HG02852 (cell line): Measurements from ENCODE around the gene USHBP1.

Experiments
- ATAC-seq: cut with Tn5 transposase; IDR thresholded peaks from one replicate; pipeline ENCODE4 v1.9.1; 2021; ENCODE audit warnings: mild to moderate bottlenecking, moderate library complexity; ENCODE audit not compliant: unreplicated experiment

USHBP1 gene

GRCh38 chr19:17240826-17241399 lies 23.6 kb downstream of the USHBP1 start:
- no peak for ATAC-seq

DNA sequence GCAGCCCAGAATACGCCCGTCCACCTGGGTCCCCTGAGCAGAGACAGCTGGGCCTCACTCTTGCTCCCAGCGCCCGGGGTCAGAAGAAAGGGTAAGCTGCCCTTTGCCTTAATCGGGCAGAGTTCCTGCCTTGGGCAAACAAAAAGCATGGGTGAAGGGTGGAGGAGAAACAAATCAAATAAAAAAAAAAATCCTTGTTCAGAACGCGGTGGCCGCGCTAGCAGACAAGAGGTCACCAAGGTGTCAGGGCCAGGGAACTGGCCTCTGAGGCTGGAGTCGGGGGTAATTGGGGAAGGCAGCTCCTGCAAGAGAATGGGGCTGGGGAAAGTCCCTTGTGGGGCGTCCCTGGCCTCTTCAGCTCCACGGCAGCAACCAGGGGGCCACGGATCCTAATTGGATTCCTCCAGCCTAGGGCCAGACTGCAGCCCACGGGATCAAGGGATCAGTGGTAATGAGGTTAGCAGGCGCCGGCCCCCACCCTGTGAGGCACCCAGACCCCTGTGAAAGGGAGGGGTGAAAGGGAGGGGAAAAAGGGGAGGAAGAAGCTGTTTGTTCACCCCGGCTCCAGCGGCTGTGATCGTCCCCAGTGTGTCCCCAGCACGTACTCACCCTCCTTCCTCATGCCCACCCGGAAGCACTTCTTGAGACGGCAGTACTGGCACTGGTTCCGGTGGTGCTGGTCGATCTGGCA lies 24.3 kb downstream of the USHBP1 start:
- ATAC-seq, result no peak

GRCh38 chr19:17237747-17238706 lies 26.5 kb downstream of the USHBP1 start:
- ATAC-seq, result no peak

DNA sequence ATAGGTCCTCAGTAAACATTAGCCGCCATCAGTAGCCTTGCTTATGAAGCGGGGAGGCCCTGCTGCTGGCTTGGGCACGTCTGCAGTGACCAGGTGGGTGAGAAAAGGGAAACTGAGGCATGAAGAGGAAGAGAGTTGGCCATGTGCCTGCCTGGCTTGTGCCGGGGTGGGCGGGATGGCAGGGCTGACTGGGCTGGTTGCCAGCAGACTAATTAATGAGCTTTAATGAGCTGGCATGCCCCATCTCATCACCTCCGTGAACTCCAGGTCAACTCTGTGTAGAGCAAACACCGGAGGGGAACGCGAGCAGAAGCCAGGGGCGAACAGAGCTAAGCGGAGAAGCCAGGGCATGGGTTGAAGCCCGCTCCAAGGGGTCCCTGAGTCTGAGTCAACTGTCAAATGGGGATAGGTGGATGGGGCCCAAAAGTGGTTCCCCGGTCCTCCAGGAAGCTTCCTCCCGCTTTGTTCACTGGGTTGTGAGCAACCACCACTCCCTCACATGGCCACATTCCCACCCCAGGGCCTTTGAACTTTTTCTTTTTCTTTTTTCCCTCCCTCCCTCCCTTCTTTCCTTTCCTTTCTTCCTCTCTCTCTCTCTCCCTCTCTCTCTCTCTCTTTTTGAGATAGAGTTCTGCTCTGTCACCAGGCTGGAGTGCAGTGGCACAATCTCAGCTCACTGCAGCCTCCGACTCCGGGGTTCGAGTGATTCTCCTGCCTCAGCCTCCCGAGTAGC lies 27.6 kb downstream of the USHBP1 start:
- no peak for ATAC-seq

GRCh38 chr19:17235971-17236777 lies 28.4 kb downstream of the USHBP1 start:
- peak; percentile 23 for ATAC-seq

GRCh38 chr19:17235300-17235970 lies 29.1 kb downstream of the USHBP1 start:
- ATAC-seq, result peak; percentile 70

GRCh38 chr19:17234911-17235299 lies 29.6 kb downstream of the USHBP1 start:
- ATAC-seq, result peak; percentile 50

DNA sequence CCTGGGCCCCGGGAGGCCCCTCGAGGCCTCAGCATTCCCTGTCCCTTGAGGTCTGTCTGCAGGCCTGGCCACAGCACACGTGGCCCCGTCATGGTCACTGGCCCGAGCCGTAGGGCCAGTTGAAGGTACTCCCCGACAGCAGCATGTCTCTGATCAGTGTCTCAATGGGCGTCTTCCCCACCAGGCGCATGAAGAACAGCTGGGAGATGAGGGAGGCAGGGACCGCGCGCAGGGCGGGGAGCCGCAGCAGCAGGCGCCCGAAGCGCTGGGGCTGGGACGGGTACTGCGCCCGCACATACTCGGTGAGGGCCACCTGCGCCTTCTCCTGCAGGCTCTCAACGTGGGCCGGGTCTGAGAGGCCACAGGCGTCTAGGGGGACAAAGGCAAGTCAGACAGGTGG lies 32.3 kb downstream of the USHBP1 start:
- ATAC-seq, result no peak

- no peak for ATAC-seq
These were observed 34.7 kb downstream of the USHBP1 start for GRCh38 chr19:17229890-17230289.

GRCh38 chr19:17227798-17228367 lies 36.7 kb downstream of the USHBP1 start:
- no peak for ATAC-seq

DNA sequence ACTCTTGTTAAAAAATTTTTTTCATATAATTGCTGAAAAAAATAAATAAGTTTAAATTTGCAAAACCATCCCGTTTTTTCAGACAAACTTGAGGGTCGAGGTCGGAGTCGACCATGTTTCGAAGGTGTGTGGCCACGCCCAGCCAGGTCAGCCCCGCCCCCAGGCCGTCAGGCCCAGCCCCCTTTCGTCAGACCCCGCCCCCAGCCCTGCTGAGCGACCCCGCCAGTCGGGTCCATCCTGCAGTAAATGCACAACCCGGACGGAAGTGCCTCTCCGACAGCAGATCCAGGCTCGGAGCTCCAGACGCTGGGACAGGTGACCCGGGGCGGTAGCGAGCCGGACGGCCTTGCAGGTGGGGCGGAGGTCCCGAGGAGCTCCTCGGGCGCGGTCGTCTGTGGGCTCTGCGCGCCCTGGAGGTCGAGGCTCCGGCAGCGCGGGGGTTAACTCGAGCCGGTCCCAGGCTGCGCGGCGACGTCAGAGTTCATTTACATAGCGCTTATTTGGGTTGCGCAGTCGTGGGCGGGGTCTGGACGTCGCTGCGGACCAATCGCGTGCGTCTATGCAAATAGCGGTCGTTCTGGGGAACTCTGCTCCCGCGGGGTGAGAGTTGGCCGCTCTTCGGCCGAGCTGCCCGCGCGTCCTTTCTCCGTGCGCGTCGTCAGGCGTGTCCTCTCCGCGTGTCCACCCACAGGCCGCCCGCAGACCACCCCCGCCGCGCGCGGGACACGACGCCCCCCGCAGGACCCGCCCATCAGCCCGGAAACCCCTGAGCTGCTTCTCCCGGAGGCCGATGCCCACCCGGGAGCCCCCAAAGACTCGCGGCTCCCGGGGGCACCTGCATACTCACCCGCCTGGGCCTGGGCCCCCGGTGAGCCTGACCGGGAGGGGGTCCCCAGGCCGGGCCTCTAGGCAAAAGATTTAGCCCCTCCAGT lies 38.3 kb downstream of the USHBP1 start, which contains the start of gene OCEL1:
Gene OCEL1 (plus strand): TSS at position 225 of the 932 bp plus-strand sequence. CDS start 22 bp downstream, at position 247.
- ATAC-seq, result peak; percentile 94

DNA sequence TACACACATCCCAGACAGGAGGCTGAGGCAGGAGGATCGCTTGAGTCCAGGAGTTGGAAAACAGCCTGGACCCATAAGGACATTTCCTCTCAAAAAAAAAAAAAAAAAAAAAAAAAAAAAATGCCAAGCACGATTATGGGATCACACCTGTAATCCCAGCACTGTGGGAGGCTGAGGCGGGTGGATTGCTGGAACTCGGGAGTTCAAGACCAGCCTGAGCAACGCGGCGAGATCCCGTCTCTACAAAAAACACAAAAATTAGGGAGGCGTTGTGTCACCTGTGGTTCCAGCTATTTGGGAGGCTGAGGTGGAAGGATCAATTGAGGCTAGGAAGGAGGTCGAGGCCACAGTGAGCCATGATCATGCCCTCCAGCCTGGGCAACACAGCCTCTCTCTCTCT lies 39.5 kb downstream of the USHBP1 start:
- ATAC-seq, result no peak

DNA sequence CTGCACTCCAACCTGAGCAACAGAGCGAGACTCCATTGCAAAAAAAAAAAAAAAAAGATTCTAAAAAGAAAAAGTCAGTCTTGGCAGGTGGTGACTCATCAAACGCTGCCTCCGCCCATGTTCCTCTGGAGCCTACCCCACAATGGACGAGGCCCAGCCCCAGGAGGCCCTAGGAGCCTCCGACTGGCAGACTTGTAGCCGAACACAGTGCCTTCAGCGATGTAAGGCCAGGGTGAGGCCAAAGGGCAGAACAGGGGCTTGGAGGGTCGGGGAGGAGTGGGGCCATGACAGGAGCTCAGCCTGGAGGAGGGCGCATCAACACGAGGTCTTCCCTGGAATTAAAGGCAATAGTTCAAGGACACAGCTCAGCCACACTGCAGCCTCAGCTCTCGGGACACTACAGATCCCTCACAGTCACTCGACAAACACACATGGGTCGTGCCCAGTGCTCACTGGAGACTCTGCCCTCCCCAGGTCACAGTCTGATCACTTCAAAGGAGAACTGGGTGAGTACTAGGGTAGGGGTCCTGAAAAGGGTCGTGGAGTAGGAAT lies 44.3 kb downstream of the USHBP1 start:
- no peak for ATAC-seq

DNA sequence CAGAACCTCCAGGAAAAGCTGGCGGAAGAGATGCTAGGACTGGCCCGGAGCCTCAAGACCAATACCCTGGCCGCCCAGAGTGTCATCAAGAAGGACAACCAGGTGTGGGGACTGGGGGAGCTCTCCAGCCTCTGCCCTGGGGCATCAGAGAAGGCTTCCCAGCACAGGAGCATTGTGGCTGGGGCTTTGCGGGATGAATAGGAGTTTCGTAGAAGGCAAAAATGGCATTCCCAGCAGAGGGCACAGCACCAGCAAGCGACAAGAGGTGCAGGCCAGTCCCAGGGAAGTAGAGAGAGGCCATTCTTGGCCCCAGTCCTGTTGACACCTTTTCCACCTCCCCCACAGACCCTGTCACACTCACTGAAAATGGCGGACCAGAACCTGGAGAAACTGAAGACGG lies 45.3 kb downstream of the USHBP1 start:
- no peak for ATAC-seq

DNA sequence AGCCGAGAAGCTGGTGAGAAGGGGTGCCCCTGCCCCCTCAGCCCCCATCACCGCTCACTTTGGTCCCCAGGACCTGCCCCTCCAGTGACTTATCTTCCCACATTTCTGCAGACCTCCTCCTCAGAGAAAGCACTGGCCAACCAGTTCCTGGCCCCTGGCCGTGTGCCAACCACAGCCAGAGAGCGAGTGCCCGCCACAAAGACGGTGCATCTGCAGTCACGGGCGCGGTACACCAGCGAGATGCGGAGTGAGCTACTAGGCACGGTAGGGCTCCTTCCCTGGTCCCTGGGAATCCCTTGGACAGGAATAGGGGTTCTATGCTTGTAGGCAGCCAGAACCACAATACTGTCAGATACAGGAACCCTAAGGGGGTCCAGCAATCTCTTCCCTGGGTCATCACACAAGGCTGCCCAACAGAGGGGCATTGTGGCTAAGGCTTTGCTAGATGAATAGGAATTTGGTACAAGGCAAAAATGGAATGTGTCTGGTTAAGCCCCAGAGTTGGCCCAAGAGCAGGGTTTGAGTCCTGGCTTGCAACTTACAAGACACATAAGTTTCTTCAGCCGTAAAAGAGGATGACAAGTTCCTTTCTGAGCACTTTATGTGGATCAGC lies 48.4 kb downstream of the USHBP1 start:
- no peak for ATAC-seq

GRCh38 chr19:17215127-17215971 lies 49.2 kb downstream of the USHBP1 start, which contains the start of gene USE1:
Gene USE1, plus strand, starts transcription at chr19:17215357. Its CDS starts 49 bp downstream, at chr19:17215406.
- ATAC-seq, result peak; percentile 89
